HT1080 (cell line): ENCODE data around the gene FNDC3B. TPM values are rescaled to one million over a fixed set of nuclear protein-coding genes. Genes with fewer than 3 reads are reported as not detected.

ENCODE experiments used
- DNase-seq: peaks from one replicate; pipeline ENCODE4 v3.0.0-alpha.2; 2015; ENCODE audit warnings: low read depth
- total RNA-seq: library from RNA; depleted of rRNA; stranded (reverse); fragments of >200 nt; shearing (Covaris generic); gene quantifications from 2 replicates; pipeline ENCODE4 v1.2.3, GENCODE V29; 2014

FNDC3B gene
- total RNA-seq, 1 experiment from 2014 or later, result 63.7 TPM

DNA sequence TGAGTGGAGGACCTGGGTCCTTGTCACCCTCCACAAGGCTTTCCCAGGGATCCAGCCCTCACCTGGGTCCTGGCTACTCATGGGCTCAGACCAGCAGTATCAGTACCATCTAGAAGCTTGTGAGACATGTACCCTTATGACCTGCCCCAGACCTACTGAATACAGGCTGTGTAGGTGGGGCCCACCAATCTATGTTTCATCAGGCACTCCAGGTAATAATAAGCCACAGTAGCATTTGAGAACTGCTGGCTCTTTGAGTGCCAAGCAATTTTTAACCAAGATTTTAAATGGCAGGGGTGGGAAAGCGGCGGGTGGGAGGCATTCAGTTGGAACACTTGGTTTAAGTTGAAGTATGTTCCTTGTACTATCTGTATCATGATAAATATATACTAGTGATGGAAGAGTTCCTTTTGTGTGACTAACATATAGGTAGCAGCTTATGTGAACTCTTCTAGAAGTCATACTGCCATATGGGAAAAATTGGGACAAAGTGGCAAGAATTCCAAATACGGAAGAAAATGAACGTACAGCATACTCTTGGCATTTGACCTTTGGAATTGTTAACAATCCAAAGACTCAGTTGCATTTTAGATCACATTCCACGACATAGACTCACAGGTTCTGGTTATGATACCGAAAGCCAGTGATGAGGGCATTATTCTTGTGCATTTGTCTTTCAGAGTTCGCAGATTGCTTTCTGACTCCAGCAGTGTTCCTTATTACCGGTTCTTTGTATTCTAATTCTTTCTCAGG lies 218.4 kb downstream of the FNDC3B start:
- DNase-seq, result no peak

- DNase-seq, result no peak
These were observed 219.2 kb downstream of the FNDC3B start for GRCh38 chr3:172258624-172259023.

DNA sequence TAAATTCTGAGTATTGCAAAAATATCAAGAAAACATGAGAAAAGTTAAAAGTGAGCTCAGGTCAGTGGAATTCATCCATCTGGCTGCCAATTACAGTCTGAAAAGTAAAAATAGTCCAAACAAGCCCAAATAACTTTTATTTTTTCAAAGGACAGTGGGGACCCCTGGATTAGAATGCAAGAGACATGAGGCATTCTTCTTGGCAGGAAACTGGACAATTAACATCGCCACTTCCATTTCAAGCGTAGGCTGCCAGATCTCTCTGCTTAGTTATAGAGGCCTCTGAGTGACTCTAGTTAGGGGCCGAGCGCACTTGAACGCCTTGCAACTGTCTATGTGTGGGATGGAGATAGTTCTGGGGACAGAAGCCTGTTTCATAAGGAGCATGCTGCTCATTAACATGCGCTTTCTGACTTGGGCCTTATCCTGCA lies 219.7 kb downstream of the FNDC3B start:
- DNase-seq, result no peak

- DNase-seq, result no peak
These were observed 220.4 kb downstream of the FNDC3B start for GRCh38 chr3:172259726-172260248.

DNA sequence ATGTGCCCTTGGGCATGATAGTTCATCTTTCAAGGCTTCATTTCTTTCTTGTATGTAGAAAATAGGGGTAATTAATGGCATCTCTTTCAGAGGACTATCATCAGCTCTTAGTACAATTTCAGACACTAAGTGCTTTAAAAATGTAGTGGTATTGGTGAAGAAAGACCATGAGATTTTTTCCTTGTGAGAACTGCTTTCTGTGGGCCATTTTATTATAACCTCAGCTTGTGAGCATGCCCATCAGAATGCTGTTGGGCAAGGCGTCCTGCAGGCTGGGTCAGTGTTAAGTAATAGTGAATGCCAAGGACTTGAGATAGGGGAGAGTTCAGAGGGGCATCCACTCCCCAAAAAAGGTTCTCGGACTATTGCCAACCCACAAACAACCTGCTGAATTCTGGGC lies 221.0 kb downstream of the FNDC3B start:
- no peak for DNase-seq

DNA sequence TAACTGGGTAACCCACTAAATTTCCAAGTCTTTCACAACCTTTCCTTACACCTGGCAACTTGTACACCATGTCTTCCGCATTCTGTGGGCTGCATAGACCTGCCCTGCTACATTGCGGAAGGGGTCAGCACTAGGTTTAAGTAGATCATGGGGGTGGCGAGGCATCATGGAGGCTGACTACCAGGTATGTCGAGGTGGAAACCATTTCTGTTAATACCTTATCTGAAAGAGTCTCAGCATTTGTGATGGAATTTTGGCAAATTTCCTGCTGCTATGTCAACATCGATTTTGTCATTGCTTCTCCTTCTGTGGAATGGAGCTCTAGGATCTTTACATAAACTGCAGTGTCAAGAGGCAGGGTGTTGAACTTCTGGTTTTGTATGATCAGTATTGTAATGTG lies 221.7 kb downstream of the FNDC3B start:
- no peak for DNase-seq

DNA sequence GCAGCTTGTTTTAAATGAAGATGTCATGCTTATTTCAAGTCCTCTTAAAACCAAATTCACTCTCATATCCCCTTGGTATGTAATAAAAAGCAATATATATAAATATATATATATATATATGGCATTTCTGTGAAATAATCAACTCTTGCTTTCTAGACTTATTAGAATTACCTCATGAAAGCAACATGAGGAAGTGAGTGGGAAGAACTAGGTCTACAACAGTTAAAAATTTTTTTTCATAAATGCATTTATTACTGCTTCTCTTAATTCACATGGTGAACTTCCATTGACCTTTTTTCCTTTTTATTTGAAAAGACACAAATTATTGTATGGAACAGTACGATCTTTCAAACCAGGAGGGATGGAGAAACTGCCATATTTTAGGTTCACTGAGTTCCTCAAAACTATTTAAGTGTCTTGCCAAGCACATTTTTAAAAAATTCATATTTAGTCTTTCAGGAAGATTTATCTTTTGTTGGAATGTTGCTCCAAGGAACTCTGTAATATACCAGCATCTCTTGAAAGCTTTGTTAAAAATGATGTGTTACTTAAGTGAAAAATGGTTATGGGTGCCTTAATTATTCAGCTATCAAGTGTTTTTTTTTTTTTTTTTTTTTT lies 223.7 kb downstream of the FNDC3B start:
- DNase-seq, result no peak

- DNase-seq, result no peak
These were observed 224.6 kb downstream of the FNDC3B start for GRCh38 chr3:172263781-172264486.

DNA sequence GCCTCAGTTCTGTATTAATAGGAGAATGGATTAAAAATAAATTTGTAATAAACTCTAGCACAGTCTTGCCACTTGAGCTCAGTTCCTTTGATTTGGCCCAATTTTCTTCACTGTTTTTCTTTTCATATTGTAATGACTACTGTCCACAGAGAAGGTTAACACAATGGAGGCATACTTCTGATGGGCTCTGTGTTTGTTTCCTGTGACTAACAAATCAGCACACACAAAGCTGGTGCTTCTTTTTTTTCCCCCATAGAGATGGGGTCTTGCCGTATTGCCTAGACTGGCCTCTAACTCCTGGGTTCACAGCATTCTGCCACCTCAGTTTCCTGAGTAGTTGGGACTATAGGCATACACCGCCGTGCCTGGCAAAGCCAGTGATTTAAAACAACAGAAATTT lies 226.7 kb downstream of the FNDC3B start:
- DNase-seq, result no peak

- DNase-seq, result no peak
These were observed 229.0 kb downstream of the FNDC3B start for GRCh38 chr3:172268425-172268824.

- no peak for DNase-seq
These were observed 229.5 kb downstream of the FNDC3B start for GRCh38 chr3:172268868-172269267.

GRCh38 chr3:172270557-172271166 lies 231.3 kb downstream of the FNDC3B start:
- DNase-seq, result no peak

- DNase-seq, result no peak
These were observed 232.1 kb downstream of the FNDC3B start for GRCh38 chr3:172271386-172271976.

GRCh38 chr3:172272698-172273097 lies 233.3 kb downstream of the FNDC3B start:
- DNase-seq, result no peak

- no peak for DNase-seq
These were observed 234.0 kb downstream of the FNDC3B start for GRCh38 chr3:172273378-172273777.

DNA sequence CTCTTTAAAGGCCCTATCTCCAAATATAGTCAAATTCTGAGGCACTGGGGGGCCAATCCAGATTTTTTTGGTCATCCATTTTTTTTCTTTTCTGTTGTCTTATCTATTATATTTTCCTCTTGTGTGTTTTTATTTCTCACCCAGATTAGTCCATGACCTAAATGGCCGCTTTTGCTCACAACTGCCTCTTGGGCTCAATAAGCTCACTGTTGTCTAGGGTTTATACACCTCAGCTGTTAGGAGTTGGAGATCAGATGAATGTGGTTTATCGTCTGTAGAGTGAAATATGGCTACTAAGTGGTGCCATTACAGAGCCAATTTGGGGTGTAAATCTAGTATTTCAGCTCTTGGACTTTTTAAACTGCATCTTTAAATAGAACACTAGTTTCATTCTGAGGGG lies 235.5 kb downstream of the FNDC3B start:
- DNase-seq, result no peak

GRCh38 chr3:172275586-172275985 lies 236.2 kb downstream of the FNDC3B start:
- no peak for DNase-seq

- no peak for DNase-seq
These were observed 236.7 kb downstream of the FNDC3B start for GRCh38 chr3:172276103-172276502.

- DNase-seq, result no peak
These were observed 237.8 kb downstream of the FNDC3B start for GRCh38 chr3:172277151-172277652.

- DNase-seq, result no peak
These were observed 239.8 kb downstream of the FNDC3B start for GRCh38 chr3:172279191-172279640.

DNA sequence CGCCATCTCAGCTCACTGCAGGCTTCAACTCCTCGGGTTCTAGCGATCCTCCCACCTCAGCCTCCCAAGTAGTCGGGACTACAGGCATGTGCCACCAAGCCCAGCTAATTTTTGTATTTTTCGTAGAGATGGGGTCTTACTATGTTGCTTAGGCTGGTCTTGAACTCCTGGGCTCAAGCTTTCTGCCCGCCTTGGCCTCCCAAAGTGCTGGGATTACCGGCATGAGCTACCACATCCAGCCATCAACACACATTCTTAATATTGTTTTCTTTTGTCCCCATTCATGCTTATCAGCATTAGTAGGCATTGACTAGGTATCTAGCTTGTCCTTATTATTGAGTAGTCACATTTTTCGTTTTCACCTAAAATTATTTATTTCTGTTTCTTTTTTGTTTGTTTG lies 240.6 kb downstream of the FNDC3B start:
- no peak for DNase-seq
